ENCODE results near the gene ABCD1.

DNA sequence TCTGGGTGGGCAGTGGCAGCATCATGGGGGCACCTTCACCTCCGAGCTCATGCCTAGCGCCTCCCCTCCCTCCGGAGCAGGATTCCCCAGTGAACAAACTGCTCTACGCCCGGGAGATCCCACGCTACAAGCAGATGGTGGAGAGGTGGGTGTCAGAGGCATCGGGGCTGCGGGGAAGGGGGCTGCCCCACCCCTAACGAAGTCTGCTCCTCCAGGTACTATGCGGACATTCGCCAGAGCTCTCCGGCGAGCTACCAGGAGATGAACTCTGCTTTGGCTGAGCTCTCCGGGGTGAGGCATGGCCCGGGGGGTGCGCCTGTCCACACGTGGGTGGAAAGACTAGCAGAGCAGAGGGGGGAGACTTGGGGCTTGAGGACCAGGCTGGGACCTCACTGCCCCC, 53.5 kb downstream of the ABCD1 start:
- TF ChIP-seq POLR2AphosphoS5 (IDR thresholded peaks at IDR 0.05) (no peak), POLR2A (IDR thresholded peaks at IDR 0.05) (no peak), CTCF (IDR thresholded peaks at IDR 0.05) (no peak), EP300 (IDR thresholded peaks at IDR 0.05) (no peak)
